ENCODE results near the gene BDKRB1.

Gene BDKRB1

DNA sequence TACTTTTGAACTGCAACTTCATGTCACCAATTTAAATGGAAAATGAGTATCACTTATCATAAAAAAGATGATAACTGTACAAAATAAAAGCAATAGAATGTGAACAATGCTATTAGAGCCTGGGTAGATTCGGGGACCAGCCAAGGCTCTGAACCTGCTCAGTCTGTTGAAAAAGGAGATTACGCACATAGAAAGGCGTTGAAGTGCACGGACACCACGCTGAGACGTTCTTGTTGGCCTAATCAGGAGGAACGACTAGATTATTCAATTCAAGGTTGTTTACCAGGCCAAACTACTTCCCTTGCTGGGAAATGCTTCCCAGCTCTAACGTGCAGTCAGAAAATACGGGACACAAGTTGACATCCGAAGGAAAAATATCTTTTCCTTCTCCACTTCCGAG lies 23.5 kb upstream of the BDKRB1 start:
- H3K27ac ChIP-seq (ENCODE audit: insufficient read depth in 1 of 2, low read depth in 1 of 2, low read length in 2 of 2, poor library complexity in 1 of 2, severe bottlenecking in 2 of 2): no peak overlapping the region
- peaks cover 0 to 13% (median 4%) of the 10 kb centered on the region in 5 experiments for H3K9me3 ChIP-seq (ENCODE audit: control extremely low read depth in 1 of 5, control insufficient read depth in 4 of 5, insufficient read depth in 2 of 5, low read depth in 1 of 5, low read length in 4 of 5)
- WGBS (ENCODE audit: insufficient coverage): 87% methylated on average over 10 of the region's 11 CpGs
- no peak overlapping the region for H3K4me3 ChIP-seq (ENCODE audit: control insufficient read depth in 1 of 7, extremely low read depth in 1 of 7, insufficient read depth in 4 of 7, low read depth in 2 of 7, low read length in 6 of 7)
- DNase-seq: no peak
- H3K36me3 ChIP-seq (ENCODE audit: control insufficient read depth in 4 of 4, insufficient read depth in 4 of 4, low read length in 3 of 4): no peaks in the 10 kb centered on the region
- no peaks in the 10 kb centered on the region for H3K4me1 ChIP-seq (ENCODE audit: control extremely low read depth in 1 of 4, control insufficient read depth in 4 of 4, insufficient read depth in 4 of 4, low read length in 3 of 4)
- peaks cover 0 to 15% (median 2%) of the 10 kb centered on the region in 5 experiments for H3K27me3 ChIP-seq (replicated peaks in 2 of 5; ENCODE audit: control insufficient read depth in 4 of 5, insufficient read depth in 5 of 5, low read length in 4 of 5)
- POLR2A ChIA-PET: no interaction called here
- CTCF ChIA-PET: no interaction called here

DNA sequence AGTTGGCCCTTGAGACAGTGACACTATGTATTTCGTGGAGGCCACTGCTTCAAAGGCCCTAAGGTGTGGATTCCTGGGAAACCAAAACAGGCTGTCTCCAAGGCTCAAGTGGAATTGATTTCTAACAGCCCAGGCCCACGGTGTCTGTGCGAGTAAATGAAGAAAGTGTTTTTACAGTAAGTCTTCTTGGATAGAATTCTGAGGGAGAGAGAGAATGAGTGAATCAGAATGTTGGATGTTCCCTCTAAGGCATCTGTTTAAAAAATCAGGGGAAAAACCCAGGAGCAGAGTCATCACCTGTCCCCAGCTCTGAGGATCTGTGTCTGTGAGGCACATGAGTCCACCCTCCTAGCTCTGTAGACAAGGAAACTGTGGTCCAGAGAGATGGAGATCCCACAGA lies 22.3 kb upstream of the BDKRB1 start:
- no peaks in the 10 kb centered on the region for H3K36me3 ChIP-seq (ENCODE audit: control insufficient read depth in 4 of 4, insufficient read depth in 4 of 4, low read length in 3 of 4)
- H3K27ac ChIP-seq (ENCODE audit: insufficient read depth in 1 of 2, low read depth in 1 of 2, low read length in 2 of 2, poor library complexity in 1 of 2, severe bottlenecking in 2 of 2): no peak overlapping the region
- peaks cover 0 to 4% (median under 1%) of the 10 kb centered on the region in 5 experiments for H3K9me3 ChIP-seq (ENCODE audit: control extremely low read depth in 1 of 5, control insufficient read depth in 4 of 5, insufficient read depth in 2 of 5, low read depth in 1 of 5, low read length in 4 of 5)
- WGBS (ENCODE audit: insufficient coverage): 90% methylated on average over 3 of the region's 3 CpGs
- no peak overlapping the region for H3K4me3 ChIP-seq (ENCODE audit: control insufficient read depth in 1 of 7, extremely low read depth in 1 of 7, insufficient read depth in 4 of 7, low read depth in 2 of 7, low read length in 6 of 7)
- CTCF ChIA-PET: no interaction called here
- no peaks in the 10 kb centered on the region for H3K4me1 ChIP-seq (ENCODE audit: control extremely low read depth in 1 of 4, control insufficient read depth in 4 of 4, insufficient read depth in 4 of 4, low read length in 3 of 4)
- POLR2A ChIA-PET: no interaction called here
- H3K27me3 ChIP-seq (replicated peaks in 2 of 5; ENCODE audit: control insufficient read depth in 4 of 5, insufficient read depth in 5 of 5, low read length in 4 of 5): peaks cover 0 to 16% (median 5%) of the 10 kb centered on the region in 5 experiments
- DNase-seq: no peak

DNA sequence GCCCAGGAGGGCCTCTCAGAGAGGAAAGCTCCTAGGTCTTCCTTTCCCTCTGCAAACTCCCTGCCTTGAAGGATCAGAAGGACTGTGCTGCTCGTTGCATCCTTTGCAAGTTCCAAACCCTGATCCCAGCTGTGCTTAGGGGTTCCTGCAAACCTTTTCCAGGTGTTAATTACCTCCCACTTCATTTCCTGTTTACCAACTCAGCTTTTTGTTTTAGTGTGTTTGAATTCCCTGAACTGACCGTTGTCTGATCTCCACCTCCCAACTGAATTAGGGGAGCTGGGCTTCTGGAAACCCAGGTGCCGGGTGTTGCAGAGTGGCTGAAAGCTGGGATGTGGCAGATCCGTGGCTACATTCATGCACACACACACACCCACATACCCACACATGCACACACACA lies 20.6 kb upstream of the BDKRB1 start:
- CTCF ChIA-PET: no interaction called here
- Histone ChIP-seq H3K36me3 (ENCODE audit: control insufficient read depth in 4 of 4, insufficient read depth in 4 of 4, low read length in 3 of 4) (no peaks in the 10 kb centered on the region), H3K4me1 (ENCODE audit: control extremely low read depth in 1 of 4, control insufficient read depth in 4 of 4, insufficient read depth in 4 of 4, low read length in 3 of 4) (no peaks in the 10 kb centered on the region), H3K4me3 (ENCODE audit: control insufficient read depth in 1 of 7, extremely low read depth in 1 of 7, insufficient read depth in 4 of 7, low read depth in 2 of 7, low read length in 6 of 7) (no peak overlapping the region), H3K27ac (ENCODE audit: insufficient read depth in 1 of 2, low read depth in 1 of 2, low read length in 2 of 2, poor library complexity in 1 of 2, severe bottlenecking in 2 of 2) (no peak overlapping the region), H3K9me3 (ENCODE audit: control extremely low read depth in 1 of 5, control insufficient read depth in 4 of 5, insufficient read depth in 2 of 5, low read depth in 1 of 5, low read length in 4 of 5) (no peaks in the 10 kb centered on the region), H3K27me3 (replicated peaks in 2 of 5; ENCODE audit: control insufficient read depth in 4 of 5, insufficient read depth in 5 of 5, low read length in 4 of 5) (peaks cover 0 to 17% (median 6%) of the 10 kb centered on the region in 5 experiments)
- WGBS (ENCODE audit: insufficient coverage): 100% methylated on average over 1 of the region's 4 CpGs
- POLR2A ChIA-PET: no interaction called here
- no peak for DNase-seq

DNA sequence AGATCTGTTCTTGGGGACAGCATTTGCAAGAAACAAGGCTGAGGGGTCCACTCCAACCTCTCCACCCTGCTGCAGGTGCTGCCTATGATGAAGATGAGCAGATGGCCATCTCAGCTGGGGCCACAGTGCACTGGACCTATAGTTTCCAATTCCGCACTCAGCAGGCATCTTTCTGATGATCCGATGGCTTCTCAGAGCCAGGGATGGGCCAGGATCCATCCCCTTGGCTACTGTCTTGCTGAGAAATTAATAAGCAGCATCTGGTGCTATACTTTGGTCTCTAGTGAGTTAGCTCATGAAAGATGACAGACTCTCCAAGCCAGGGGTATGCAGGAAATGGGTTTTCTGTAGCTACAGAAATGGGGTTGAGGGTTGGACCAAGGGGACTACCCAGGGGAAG lies 18.4 kb upstream of the BDKRB1 start:
- Histone ChIP-seq H3K4me1 (ENCODE audit: control extremely low read depth in 1 of 4, control insufficient read depth in 4 of 4, insufficient read depth in 4 of 4, low read length in 3 of 4) (no peaks in the 10 kb centered on the region), H3K9me3 (ENCODE audit: control extremely low read depth in 1 of 5, control insufficient read depth in 4 of 5, insufficient read depth in 2 of 5, low read depth in 1 of 5, low read length in 4 of 5) (no peaks in the 10 kb centered on the region), H3K36me3 (ENCODE audit: control insufficient read depth in 4 of 4, insufficient read depth in 4 of 4, low read length in 3 of 4) (no peaks in the 10 kb centered on the region), H3K4me3 (ENCODE audit: control insufficient read depth in 1 of 7, extremely low read depth in 1 of 7, insufficient read depth in 4 of 7, low read depth in 2 of 7, low read length in 6 of 7) (no peak overlapping the region), H3K27ac (ENCODE audit: insufficient read depth in 1 of 2, low read depth in 1 of 2, low read length in 2 of 2, poor library complexity in 1 of 2, severe bottlenecking in 2 of 2) (no peak overlapping the region), H3K27me3 (replicated peaks in 2 of 5; ENCODE audit: control insufficient read depth in 4 of 5, insufficient read depth in 5 of 5, low read length in 4 of 5) (peaks cover 0 to 18% (median 8%) of the 10 kb centered on the region in 5 experiments)
- POLR2A ChIA-PET: no interaction called here
- CTCF ChIA-PET: no interaction called here
- DNase-seq: no peak
- 90% methylated on average over 2 of the region's 2 CpGs for WGBS (ENCODE audit: insufficient coverage)

DNA sequence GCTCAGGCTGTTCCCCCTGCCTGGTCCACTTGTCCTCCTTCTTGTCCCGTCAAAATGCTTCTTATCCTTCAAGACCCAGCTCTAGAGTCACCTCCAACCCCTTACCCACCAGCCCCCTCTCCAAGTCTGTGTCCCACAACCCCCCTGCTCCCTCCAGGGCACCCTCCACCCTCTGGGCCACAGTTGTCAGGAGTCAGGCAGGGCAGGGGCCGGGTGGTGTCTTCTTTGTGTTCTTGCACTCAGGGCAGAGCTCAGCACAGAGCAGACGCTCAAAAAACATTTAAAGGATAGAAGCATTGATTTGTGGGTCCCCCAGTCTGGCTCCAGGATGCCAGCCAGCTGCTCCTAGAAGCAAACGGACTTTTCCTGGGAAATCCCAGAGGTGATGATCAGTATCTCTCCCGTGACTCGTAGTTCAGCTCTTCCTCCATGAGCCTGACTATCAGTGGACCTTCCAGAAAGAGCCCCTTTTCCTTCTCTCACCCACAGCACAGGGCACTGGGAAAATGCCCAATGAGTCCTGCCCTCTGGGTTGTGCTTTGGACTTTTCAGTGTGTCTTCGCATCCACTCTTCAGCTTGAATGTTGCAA lies 17.2 kb upstream of the BDKRB1 start:
- 79% methylated on average over 7 of the region's 7 CpGs for WGBS (ENCODE audit: insufficient coverage)
- Histone ChIP-seq H3K27me3 (replicated peaks in 2 of 5; ENCODE audit: control insufficient read depth in 4 of 5, insufficient read depth in 5 of 5, low read length in 4 of 5) (peaks cover 0 to 17% (median 8%) of the 10 kb centered on the region in 5 experiments), H3K4me3 (ENCODE audit: control insufficient read depth in 1 of 7, extremely low read depth in 1 of 7, insufficient read depth in 4 of 7, low read depth in 2 of 7, low read length in 6 of 7) (no peak overlapping the region), H3K36me3 (ENCODE audit: control insufficient read depth in 4 of 4, insufficient read depth in 4 of 4, low read length in 3 of 4) (no peaks in the 10 kb centered on the region), H3K9me3 (ENCODE audit: control extremely low read depth in 1 of 5, control insufficient read depth in 4 of 5, insufficient read depth in 2 of 5, low read depth in 1 of 5, low read length in 4 of 5) (no peaks in the 10 kb centered on the region), H3K4me1 (ENCODE audit: control extremely low read depth in 1 of 4, control insufficient read depth in 4 of 4, insufficient read depth in 4 of 4, low read length in 3 of 4) (no peaks in the 10 kb centered on the region), H3K27ac (ENCODE audit: insufficient read depth in 1 of 2, low read depth in 1 of 2, low read length in 2 of 2, poor library complexity in 1 of 2, severe bottlenecking in 2 of 2) (no peak overlapping the region)
- ChIA-PET POLR2A (no interaction called here), CTCF (no interaction called here)
- no peak for DNase-seq

DNA sequence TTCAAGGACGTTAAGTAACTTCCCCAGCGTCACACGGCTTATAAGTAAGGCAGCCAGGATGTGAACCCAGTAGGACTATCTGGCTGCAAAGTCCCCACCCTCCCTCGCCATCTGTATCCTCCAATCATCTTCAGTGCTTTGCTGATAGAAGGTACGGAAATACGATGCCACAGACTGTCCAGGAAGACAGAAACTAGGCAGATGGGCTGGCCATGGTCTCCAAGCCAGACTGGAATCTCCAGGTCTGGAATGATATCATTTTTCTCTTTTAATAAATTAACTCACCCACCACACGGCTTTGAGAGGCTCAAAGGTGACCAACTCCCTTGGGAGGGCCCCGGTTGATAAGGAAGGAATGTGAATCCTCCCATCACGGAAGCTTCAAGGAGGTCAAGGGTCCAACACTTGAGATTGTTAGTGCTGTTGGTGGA lies 16.3 kb upstream of the BDKRB1 start:
- ChIA-PET CTCF (no interaction called here), POLR2A (interaction anchor here (0.6 kb wide), 1 partner anchor 293 kb away, joined by 3 read pairs; no protein-coding TSS in a partner anchor)
- DNase-seq: no peak
- H3K4me1 ChIP-seq (ENCODE audit: control extremely low read depth in 1 of 4, control insufficient read depth in 4 of 4, insufficient read depth in 4 of 4, low read length in 3 of 4): no peaks in the 10 kb centered on the region
- no peak overlapping the region for H3K4me3 ChIP-seq (ENCODE audit: control insufficient read depth in 1 of 7, extremely low read depth in 1 of 7, insufficient read depth in 4 of 7, low read depth in 2 of 7, low read length in 6 of 7)
- H3K36me3 ChIP-seq (ENCODE audit: control insufficient read depth in 4 of 4, insufficient read depth in 4 of 4, low read length in 3 of 4): no peaks in the 10 kb centered on the region
- H3K27me3 ChIP-seq (replicated peaks in 2 of 5; ENCODE audit: control insufficient read depth in 4 of 5, insufficient read depth in 5 of 5, low read length in 4 of 5): peaks cover 0 to 13% (median 6%) of the 10 kb centered on the region in 5 experiments
- 83% methylated on average over 7 of the region's 9 CpGs for WGBS (ENCODE audit: insufficient coverage)
- no peaks in the 10 kb centered on the region for H3K9me3 ChIP-seq (ENCODE audit: control extremely low read depth in 1 of 5, control insufficient read depth in 4 of 5, insufficient read depth in 2 of 5, low read depth in 1 of 5, low read length in 4 of 5)
- H3K27ac ChIP-seq (ENCODE audit: insufficient read depth in 1 of 2, low read depth in 1 of 2, low read length in 2 of 2, poor library complexity in 1 of 2, severe bottlenecking in 2 of 2): no peak overlapping the region

DNA sequence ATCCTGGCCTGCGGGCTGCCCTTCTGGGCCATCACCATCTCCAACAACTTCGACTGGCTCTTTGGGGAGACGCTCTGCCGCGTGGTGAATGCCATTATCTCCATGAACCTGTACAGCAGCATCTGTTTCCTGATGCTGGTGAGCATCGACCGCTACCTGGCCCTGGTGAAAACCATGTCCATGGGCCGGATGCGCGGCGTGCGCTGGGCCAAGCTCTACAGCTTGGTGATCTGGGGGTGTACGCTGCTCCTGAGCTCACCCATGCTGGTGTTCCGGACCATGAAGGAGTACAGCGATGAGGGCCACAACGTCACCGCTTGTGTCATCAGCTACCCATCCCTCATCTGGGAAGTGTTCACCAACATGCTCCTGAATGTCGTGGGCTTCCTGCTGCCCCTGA lies 15.4 kb upstream of the BDKRB1 start:
- H3K4me1 ChIP-seq (ENCODE audit: control extremely low read depth in 1 of 4, control insufficient read depth in 4 of 4, insufficient read depth in 4 of 4, low read length in 3 of 4): no peaks in the 10 kb centered on the region
- H3K9me3 ChIP-seq (ENCODE audit: control extremely low read depth in 1 of 5, control insufficient read depth in 4 of 5, insufficient read depth in 2 of 5, low read depth in 1 of 5, low read length in 4 of 5): peaks cover 0 to 3% (median 0%) of the 10 kb centered on the region in 5 experiments
- no peak overlapping the region for H3K4me3 ChIP-seq (ENCODE audit: control insufficient read depth in 1 of 7, extremely low read depth in 1 of 7, insufficient read depth in 4 of 7, low read depth in 2 of 7, low read length in 6 of 7)
- WGBS (ENCODE audit: insufficient coverage): 98% methylated on average over 17 of the region's 18 CpGs
- ChIA-PET POLR2A (no interaction called here), CTCF (no interaction called here)
- peaks cover 0 to 11% (median 6%) of the 10 kb centered on the region in 5 experiments for H3K27me3 ChIP-seq (replicated peaks in 2 of 5; ENCODE audit: control insufficient read depth in 4 of 5, insufficient read depth in 5 of 5, low read length in 4 of 5)
- H3K27ac ChIP-seq (ENCODE audit: insufficient read depth in 1 of 2, low read depth in 1 of 2, low read length in 2 of 2, poor library complexity in 1 of 2, severe bottlenecking in 2 of 2): no peak overlapping the region
- no peak for DNase-seq
- no peaks in the 10 kb centered on the region for H3K36me3 ChIP-seq (ENCODE audit: control insufficient read depth in 4 of 4, insufficient read depth in 4 of 4, low read length in 3 of 4)

Data from common myeloid progenitor, CD34-positive (primary cell).